ENCODE data around the gene COX19. TPM values are rescaled to one million over a fixed set of nuclear protein-coding genes. Genes with fewer than 3 reads are reported as not detected.

The COX19 gene
- total and polyA plus RNA-seq, 2 donors (not counting 1 experiment from before 2014, with no cell fraction given), result 4.3 to 11.7 TPM

DNA sequence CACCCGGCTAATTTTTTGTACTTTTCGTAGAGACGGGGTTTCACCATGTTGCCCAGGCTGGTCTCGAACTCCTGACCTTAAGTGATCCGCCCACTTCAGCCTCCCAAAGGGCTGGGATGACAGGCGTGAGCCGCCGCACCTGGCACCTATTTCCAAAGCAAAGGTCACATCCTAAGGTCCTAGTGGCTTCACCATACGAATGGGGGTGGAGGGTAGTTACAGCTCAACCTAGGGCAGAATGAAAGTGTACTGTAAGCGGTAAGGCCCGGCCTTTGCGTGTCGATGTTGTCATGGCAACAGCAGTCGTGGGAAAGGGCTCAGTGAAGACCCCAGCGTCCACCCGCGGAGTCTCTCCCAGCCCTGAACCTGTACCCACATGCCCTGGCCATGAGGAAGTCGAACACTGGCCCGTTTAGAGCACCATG, 1.6 kb upstream of the COX19 start:
- Histone ChIP-seq H3K36me3 (ENCODE audit: control insufficient read depth, insufficient read depth, low read length) (peaks cover 6% of the 10 kb centered on the region), H3K27ac (ENCODE audit: insufficient read depth, low read length) (no peak overlapping the region), H3K4me3 (replicated peaks in 1 of 4; ENCODE audit: control extremely low read depth in 1 of 4, insufficient read depth in 1 of 4, low read depth in 3 of 4, low read length in 4 of 4) (no peak overlapping the region), H4K20me1 (ENCODE audit: control insufficient read depth, extremely low read depth, insufficient read depth, low read length) (no peaks in the 10 kb centered on the region), H3K27me3 (ENCODE audit: control insufficient read depth, insufficient read depth, low read length) (no peaks in the 10 kb centered on the region), H3K79me2 (ENCODE audit: control insufficient read depth, insufficient read depth, low read length) (peaks cover 31% of the 10 kb centered on the region), H3K9me3 (ENCODE audit: control insufficient read depth, insufficient read depth, low read depth, low read length) (no peaks in the 10 kb centered on the region), H3K9ac (ENCODE audit: insufficient read depth, low read length) (no peak overlapping the region), H3K4me1 (ENCODE audit: control insufficient read depth, extremely low read depth, insufficient read depth, low read length) (peaks cover 3% of the 10 kb centered on the region), H3K4me2 (ENCODE audit: extremely low read depth, insufficient read depth, low read length) (no peak overlapping the region), H2AFZ (ENCODE audit: low read length) (no peak overlapping the region)
- no peak for DNase-seq (ENCODE audit: low read depth in 2 of 2)
- TF ChIP-seq EZH2 (IDR thresholded peaks at IDR 0.05; ENCODE audit: low read length, missing control alignments), result no peak

DNA sequence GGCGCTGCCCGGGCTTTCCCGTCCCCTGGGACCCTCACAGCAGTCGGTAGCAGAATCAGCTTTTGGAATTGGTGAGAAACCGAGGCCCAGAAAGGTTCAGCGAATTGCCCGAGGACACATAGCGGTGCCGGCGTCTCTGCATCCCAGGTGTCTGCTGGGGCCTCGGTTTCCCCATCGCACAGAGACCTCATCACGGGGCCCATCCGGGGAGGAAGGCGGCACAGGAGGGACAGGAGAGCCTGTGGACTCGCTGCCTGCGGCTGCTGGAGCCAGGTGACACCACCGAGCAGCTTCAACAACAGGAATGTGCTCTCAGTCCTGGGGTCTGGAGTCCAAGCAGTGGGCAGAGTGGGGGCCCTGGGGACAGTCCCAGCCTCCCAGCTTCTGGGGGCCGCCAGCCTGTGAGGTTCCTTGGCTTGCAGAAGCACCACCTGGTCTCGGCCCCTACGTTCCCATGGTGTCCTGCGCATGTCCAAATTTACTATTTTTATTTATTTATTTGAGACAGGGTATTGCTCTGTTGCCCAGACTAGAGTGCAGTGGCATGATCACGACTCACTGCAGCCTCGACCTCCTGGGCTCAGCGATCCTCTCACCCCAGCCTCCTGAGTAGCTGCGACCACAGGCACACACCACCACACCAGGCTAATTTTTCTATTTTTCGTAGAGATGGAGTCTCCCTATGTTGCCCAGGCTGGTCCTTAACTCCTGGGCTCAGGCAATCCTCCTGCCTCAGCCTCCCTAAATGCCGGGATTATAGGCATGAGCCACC, 539 bp upstream of the COX19 start:
- Histone ChIP-seq H3K36me3 (ENCODE audit: control insufficient read depth, insufficient read depth, low read length) (peaks cover 10% of the 10 kb centered on the region), H3K79me2 (ENCODE audit: control insufficient read depth, insufficient read depth, low read length) (peaks cover 37% of the 10 kb centered on the region), H3K4me2 (ENCODE audit: extremely low read depth, insufficient read depth, low read length) (peak overlapping the region; percentile 84), H3K9me3 (ENCODE audit: control insufficient read depth, insufficient read depth, low read depth, low read length) (no peaks in the 10 kb centered on the region), H2AFZ (ENCODE audit: low read length) (peak overlapping the region; percentile 67), H3K27ac (ENCODE audit: insufficient read depth, low read length) (no peak overlapping the region), H3K27me3 (ENCODE audit: control insufficient read depth, insufficient read depth, low read length) (no peaks in the 10 kb centered on the region), H3K9ac (ENCODE audit: insufficient read depth, low read length) (peak overlapping the region; percentile 26), H4K20me1 (ENCODE audit: control insufficient read depth, extremely low read depth, insufficient read depth, low read length) (no peaks in the 10 kb centered on the region), H3K4me1 (ENCODE audit: control insufficient read depth, extremely low read depth, insufficient read depth, low read length) (peaks cover 3% of the 10 kb centered on the region), H3K4me3 (replicated peaks in 1 of 4; ENCODE audit: control extremely low read depth in 1 of 4, insufficient read depth in 1 of 4, low read depth in 3 of 4, low read length in 4 of 4) (peak overlapping the region; percentile 38 to 98 (median 40))
- no peak for TF ChIP-seq EZH2 (IDR thresholded peaks at IDR 0.05; ENCODE audit: low read length, missing control alignments)
- TF ChIP-seq, protein P1, sequence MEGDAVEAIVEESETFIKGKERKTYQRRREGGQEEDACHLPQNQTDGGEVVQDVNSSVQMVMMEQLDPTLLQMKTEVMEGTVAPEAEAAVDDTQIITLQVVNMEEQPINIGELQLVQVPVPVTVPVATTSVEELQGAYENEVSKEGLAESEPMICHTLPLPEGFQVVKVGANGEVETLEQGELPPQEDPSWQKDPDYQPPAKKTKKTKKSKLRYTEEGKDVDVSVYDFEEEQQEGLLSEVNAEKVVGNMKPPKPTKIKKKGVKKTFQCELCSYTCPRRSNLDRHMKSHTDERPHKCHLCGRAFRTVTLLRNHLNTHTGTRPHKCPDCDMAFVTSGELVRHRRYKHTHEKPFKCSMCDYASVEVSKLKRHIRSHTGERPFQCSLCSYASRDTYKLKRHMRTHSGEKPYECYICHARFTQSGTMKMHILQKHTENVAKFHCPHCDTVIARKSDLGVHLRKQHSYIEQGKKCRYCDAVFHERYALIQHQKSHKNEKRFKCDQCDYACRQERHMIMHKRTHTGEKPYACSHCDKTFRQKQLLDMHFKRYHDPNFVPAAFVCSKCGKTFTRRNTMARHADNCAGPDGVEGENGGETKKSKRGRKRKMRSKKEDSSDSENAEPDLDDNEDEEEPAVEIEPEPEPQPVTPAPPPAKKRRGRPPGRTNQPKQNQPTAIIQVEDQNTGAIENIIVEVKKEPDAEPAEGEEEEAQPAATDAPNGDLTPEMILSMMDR (conservative IDR thresholded peaks at IDR 0.05 in 1 of 2, IDR thresholded peaks at IDR 0.05 in 1 of 2; ENCODE audit: low read depth in 1 of 2, low read length in 2 of 2), result no peak
- DNase-seq (ENCODE audit: low read depth in 2 of 2), result no peak

DNA sequence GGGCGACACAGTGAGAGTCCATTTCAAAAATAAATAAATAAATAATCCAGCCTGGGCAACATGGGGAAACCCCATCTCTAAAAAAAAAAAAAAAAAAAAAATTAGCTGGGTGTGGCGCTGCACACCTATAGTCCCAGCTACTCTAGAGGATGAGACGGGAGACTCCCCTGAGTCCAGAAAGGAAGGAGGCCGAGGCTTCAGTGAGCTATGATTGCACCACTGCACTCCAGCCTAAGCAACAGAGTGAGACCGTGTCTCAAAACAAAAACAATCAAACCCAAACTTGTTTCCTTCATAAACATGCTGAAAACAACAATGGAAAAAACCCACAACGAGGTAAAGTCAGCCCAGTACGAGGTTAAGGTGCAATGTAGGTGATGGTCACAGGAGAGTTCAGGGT, 1.2 kb downstream of the COX19 start:
- H3K27ac ChIP-seq (ENCODE audit: insufficient read depth, low read length), result peak overlapping the region; percentile 98
- peaks cover 44% of the 10 kb centered on the region for H3K79me2 ChIP-seq (ENCODE audit: control insufficient read depth, insufficient read depth, low read length)
- no peak for TF ChIP-seq EZH2 (IDR thresholded peaks at IDR 0.05; ENCODE audit: low read length, missing control alignments)
- TF ChIP-seq, protein P1 (conservative IDR thresholded peaks at IDR 0.05 in 1 of 2, IDR thresholded peaks at IDR 0.05 in 1 of 2; ENCODE audit: low read depth in 1 of 2, low read length in 2 of 2), result no peak
- H3K9ac ChIP-seq (ENCODE audit: insufficient read depth, low read length), result no peak overlapping the region
- peak overlapping the region; percentile 97 for H3K4me2 ChIP-seq (ENCODE audit: extremely low read depth, insufficient read depth, low read length)
- H3K9me3 ChIP-seq (ENCODE audit: control insufficient read depth, insufficient read depth, low read depth, low read length), result no peaks in the 10 kb centered on the region
- no peaks in the 10 kb centered on the region for H4K20me1 ChIP-seq (ENCODE audit: control insufficient read depth, extremely low read depth, insufficient read depth, low read length)
- H3K36me3 ChIP-seq (ENCODE audit: control insufficient read depth, insufficient read depth, low read length), result peaks cover 11% of the 10 kb centered on the region
- H3K27me3 ChIP-seq (ENCODE audit: control insufficient read depth, insufficient read depth, low read length), result no peaks in the 10 kb centered on the region
- no peak for DNase-seq (ENCODE audit: low read depth in 2 of 2)
- H3K4me1 ChIP-seq (ENCODE audit: control insufficient read depth, extremely low read depth, insufficient read depth, low read length), result peaks cover 3% of the 10 kb centered on the region
- H2AFZ ChIP-seq (ENCODE audit: low read length), result no peak overlapping the region
- peak overlapping the region; percentile 66 to 98 (median 86) for H3K4me3 ChIP-seq (replicated peaks in 1 of 4; ENCODE audit: control extremely low read depth in 1 of 4, insufficient read depth in 1 of 4, low read depth in 3 of 4, low read length in 4 of 4)

All from fibroblast of lung (primary cell).